HG02623 (cell line): Measurements from ENCODE around the gene SCART1.
"Not testable (repeated sequence)": the region's sequence is repeated elsewhere in the genome, so short reads cannot be mapped to it uniquely, and the experiment has no call there.

ENCODE experiments used
- ATAC-seq: cut with Tn5 transposase; IDR thresholded peaks from one replicate; pipeline ENCODE4 v1.9.1; 2021; ENCODE audit warnings: moderate library complexity; ENCODE audit not compliant: unreplicated experiment

SCART1 gene

DNA sequence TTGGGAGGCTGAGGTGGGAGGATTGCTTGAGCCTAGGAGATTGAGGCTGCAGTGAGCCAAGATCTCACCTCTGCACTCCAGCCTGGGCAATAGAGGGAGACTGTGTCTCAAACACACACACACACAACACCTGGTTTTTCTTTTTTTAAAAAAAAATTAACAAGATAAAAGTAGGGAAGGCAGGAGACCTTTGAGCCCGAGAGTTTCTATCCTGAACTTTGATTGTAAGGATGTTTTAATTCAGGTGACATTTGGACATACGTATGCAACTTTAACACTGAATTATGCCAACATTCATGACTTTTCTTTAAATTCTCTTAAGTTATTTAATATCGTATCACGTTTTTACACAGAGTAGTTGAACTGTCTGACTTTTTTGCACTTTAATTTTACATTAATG is 61.7 kb downstream of the SCART1 start:
- no peak for ATAC-seq

- no peak for ATAC-seq
Measured at GRCh38 chr10:133516057-133516456, 62.3 kb downstream of the SCART1 start.

DNA sequence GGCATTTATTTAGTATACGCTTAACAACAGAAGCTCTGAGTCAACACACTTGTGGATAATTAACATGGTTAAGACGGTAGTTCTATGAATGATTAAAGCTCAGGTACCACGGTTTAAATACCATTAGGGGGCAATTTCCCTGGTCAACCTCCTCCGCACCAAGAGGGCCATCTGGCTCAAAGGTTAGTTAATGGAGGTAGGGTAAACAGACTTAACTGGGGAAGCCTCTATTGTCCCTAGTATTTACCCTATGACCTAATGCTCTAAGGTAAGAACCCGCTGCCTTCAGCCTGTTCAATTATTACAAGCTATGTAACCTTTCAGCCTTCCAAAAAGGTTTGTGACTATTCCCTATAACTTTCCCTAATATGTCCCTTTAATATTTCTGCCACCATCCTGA is 64.8 kb downstream of the SCART1 start:
- not testable (repeated sequence) for ATAC-seq
